Esophagus muscularis mucosa (tissue), 4 donors: ENCODE measurements around the gene HERC2. TPM values are rescaled to one million over a fixed set of nuclear protein-coding genes. Genes with fewer than 3 reads are reported as not detected.

Source experiments
- DNase-seq: peaks from one replicate; pipeline ENCODE4 v3.0.0-alpha.2; 2017; ENCODE audit errors: extremely low spot score
- H3K27ac ChIP-seq, 4 donors: fragments of 200-600 bp; sonication (generic); replicated peaks in 1 of 4; 1 replicate in 3 of 4; 2 replicates in 1 of 4; pipeline ENCODE4 v1.5.1; 2016 to 2019; ENCODE audit warnings: mild to moderate bottlenecking in 1 of 4
- H3K27me3 ChIP-seq, 4 donors: fragments of 200-600 bp; sonication (generic); one replicate each; pipeline versions ENCODE4 v1.5.1 to v1.6.0; 2016 to 2019
- H3K36me3 ChIP-seq, 4 donors: fragments of 200-600 bp; sonication (generic); one replicate each; pipeline ENCODE4 v1.5.1; 2016 to 2019
- H3K4me1 ChIP-seq, 4 donors: fragments of 200-600 bp; sonication (generic); one replicate each; pipeline ENCODE4 v1.5.1; 2016 to 2019
- H3K4me3 ChIP-seq, 4 donors: fragments of 200-600 bp; sonication (generic); 1 replicate in 2 of 4; 2 replicates in 2 of 4; pipeline ENCODE4 v1.5.1; 2016 to 2019; ENCODE audit warnings: mild to moderate bottlenecking in 4 of 4, moderate library complexity in 1 of 4
- H3K9me3 ChIP-seq, 4 donors: fragments of 200-600 bp; sonication (generic); 1 replicate in 3 of 4; 2 replicates in 1 of 4; pipeline ENCODE4 v1.5.1; 2016 to 2019
- CTCF ChIP-seq, 3 experiments: fragments of 200-600 bp in 2 of 3; fragments of 450-650 bp in 1 of 3; sonication (generic) in 2 of 3; IDR thresholded peaks; one replicate each; pipeline ENCODE4 v1.5.1; 2017 to 2019; ENCODE audit warnings: antibody characterized with exemption in 3 of 3, mild to moderate bottlenecking in 2 of 3, moderate library complexity in 1 of 3
- EP300 ChIP-seq: sonication (generic); formaldehyde crosslinking; IDR thresholded peaks from one replicate; pipeline ENCODE4 v1.6.1; 2017; ENCODE audit warnings: antibody characterized with exemption
- POLR2A ChIP-seq: fragments of 450-650 bp; IDR thresholded peaks from one replicate; pipeline ENCODE4 v1.6.1; 2017; ENCODE audit warnings: antibody characterized with exemption, moderate library complexity, mild to moderate bottlenecking, low read depth
- POLR2AphosphoS5 ChIP-seq, 2 donors: sonication (generic); formaldehyde crosslinking; IDR thresholded peaks; one replicate each; pipeline ENCODE4 v1.6.1; 2017; ENCODE audit warnings: antibody characterized with exemption in 2 of 2
- whole genome bisulfite sequencing: methylation state at CpG from one replicate; pipeline ENCODE4 v1.1.5; 2018; 5-methylcytosine and 5-hydroxymethylcytosine counted together
- intact Hi-C: fragments of 100-400 bp; cut with DNase I; formaldehyde crosslinking; loops from one replicate; pipeline ENCODE4 v1.15.1; 2023
- total RNA-seq, 4 donors: library from RNA; depleted of rRNA; stranded (reverse); fragments of >200 nt; gene quantifications; one replicate each; pipeline versions ENCODE4 v1.1.0 to v1.2.1, GENCODE V29; 2016

Gene HERC2
- total RNA-seq, 4 donors from 2014 or later = 57.0 to 96.3 (median 66.0) TPM

DNA sequence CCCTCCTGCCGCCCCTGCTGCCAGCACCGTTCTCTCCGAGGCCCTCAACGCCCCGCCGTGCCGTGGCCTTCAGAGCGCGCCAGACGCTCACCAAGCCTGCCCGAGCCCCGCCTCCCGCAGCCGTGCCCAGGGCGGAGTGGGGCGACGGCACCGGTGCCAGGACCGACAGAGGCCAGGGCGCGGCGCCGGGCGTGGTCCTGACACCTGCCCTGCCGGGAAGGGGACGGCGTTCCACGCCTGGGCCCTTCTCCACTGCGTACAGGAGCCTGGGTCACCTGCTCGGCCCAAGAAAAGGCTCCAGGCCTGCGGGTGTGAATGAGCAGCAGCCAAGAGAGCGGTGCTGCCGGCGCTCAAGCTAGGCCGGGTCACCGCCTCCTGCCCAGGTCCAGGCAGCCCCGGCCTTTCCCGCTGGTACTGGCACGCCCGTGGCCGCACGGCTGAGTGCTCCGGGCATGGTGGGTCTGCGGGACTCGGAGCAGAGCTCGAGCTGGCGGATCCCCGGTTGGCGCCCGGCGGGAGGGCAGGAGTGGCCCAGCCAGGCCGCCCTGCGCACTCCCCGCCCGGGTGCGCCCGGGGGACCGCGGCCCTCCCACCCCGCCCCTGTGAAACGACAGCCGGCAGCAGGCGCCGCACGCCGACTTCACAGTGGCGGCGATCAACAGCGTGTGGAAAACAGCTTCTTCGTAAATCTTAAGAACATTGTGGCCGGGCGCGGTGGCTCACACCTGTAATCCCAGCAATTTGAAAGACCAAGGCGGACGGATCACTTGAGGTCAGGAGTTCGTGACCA, 227.1 kb downstream of the HERC2 start:
- peaks cover 7 to 65% (median 33%) of the 10 kb centered on the region in 4 donors for H3K27me3 ChIP-seq
- H3K27ac ChIP-seq = peak overlapping the region in 3 of 4 donors; percentile 65 to 76 (median 73)
- no peaks in the 10 kb centered on the region for H3K36me3 ChIP-seq
- intact Hi-C loops = no loop called here
- H3K9me3 ChIP-seq = peaks cover 0 to 17% (median 10%) of the 10 kb centered on the region in 4 donors
- 24% methylated on average over 31 of the region's 76 CpGs for WGBS
- H3K4me1 ChIP-seq = peaks cover 26 to 51% (median 46%) of the 10 kb centered on the region in 4 donors
- TF ChIP-seq POLR2AphosphoS5 (IDR thresholded peaks at IDR 0.05) (no peak), EP300 (no peak), CTCF (IDR thresholded peaks at IDR 0.05) (no peak), POLR2A (no peak)
- peak overlapping the region; percentile 55 to 60 (median 56) for H3K4me3 ChIP-seq
- no peak for DNase-seq

- WGBS = 77% methylated on average over 16 of the region's 20 CpGs
- peaks cover 26 to 42% (median 39%) of the 10 kb centered on the region in 4 donors for H3K4me1 ChIP-seq
- TF ChIP-seq CTCF (IDR thresholded peaks at IDR 0.05) (no peak), POLR2AphosphoS5 (IDR thresholded peaks at IDR 0.05) (no peak)
- H3K4me3 ChIP-seq = peak overlapping the region in 2 of 4 donors; percentile 55 to 60
- peaks cover 0 to 17% (median 10%) of the 10 kb centered on the region in 4 donors for H3K9me3 ChIP-seq
- DNase-seq = no peak
- H3K27me3 ChIP-seq = peaks cover 7 to 55% (median 27%) of the 10 kb centered on the region in 4 donors
- no peaks in the 10 kb centered on the region for H3K36me3 ChIP-seq
- intact Hi-C loops = no loop called here
- no peak overlapping the region for H3K27ac ChIP-seq
These were observed 228.0 kb downstream of the HERC2 start for GRCh38 chr15:28093752-28094535.

GRCh38 chr15:28091313-28091712, 230.7 kb downstream of the HERC2 start:
- peaks cover 7 to 29% (median 19%) of the 10 kb centered on the region in 4 donors for H3K27me3 ChIP-seq
- DNase-seq = no peak
- intact Hi-C loops = no loop called here
- H3K4me3 ChIP-seq = no peak overlapping the region
- H3K4me1 ChIP-seq = peaks cover 21 to 23% (median 23%) of the 10 kb centered on the region in 4 donors
- no peak overlapping the region for H3K27ac ChIP-seq
- peaks cover 0 to 17% (median 10%) of the 10 kb centered on the region in 4 donors for H3K9me3 ChIP-seq
- TF ChIP-seq CTCF (IDR thresholded peaks at IDR 0.05) = no peak
- TF ChIP-seq POLR2A = no peak
- TF ChIP-seq POLR2AphosphoS5 (IDR thresholded peaks at IDR 0.05) = no peak
- TF ChIP-seq EP300 = no peak
- no peaks in the 10 kb centered on the region for H3K36me3 ChIP-seq
- 100% methylated on average over 2 of the region's 2 CpGs for WGBS

DNA sequence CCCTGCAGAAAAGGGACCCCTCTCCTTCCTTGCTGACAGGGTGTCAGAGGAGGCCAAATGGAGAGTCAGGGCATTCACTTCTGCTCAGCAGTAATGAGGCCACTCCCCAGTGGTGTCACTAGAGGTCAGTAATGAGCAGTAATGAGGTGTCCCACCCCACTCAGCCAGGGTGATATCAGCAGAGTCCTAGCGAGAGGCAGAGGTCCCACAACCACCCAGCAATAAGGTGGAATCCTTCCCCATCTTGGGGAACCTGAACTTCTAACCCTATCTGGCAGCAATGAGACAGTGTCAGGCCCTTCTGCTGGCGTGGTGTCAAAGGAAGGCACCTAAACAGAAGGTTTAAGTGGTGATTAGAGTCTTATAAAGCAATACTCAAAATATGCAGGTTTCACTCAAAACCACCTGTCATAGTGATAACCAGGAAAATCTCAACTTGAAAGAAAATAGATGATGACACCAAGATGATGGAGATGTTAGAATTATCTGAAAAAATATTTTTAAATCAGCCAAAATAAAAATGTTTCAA, 235.7 kb downstream of the HERC2 start:
- no peaks in the 10 kb centered on the region for H3K4me1 ChIP-seq
- 32% methylated on average over 2 of the region's 2 CpGs for WGBS
- no peak overlapping the region for H3K4me3 ChIP-seq
- H3K27me3 ChIP-seq = peaks cover 0 to 12% (median 0%) of the 10 kb centered on the region in 4 donors
- intact Hi-C loops = loop anchor here (5.0 kb wide), 1 partner anchor 36 kb away; no protein-coding TSS in a partner anchor
- no peaks in the 10 kb centered on the region for H3K36me3 ChIP-seq
- H3K27ac ChIP-seq = no peak overlapping the region
- H3K9me3 ChIP-seq = peaks cover 0 to 10% (median 5%) of the 10 kb centered on the region in 4 donors
- no peak for TF ChIP-seq POLR2A
- peak; percentile 57 to 70 (median 62) for TF ChIP-seq CTCF (IDR thresholded peaks at IDR 0.05)
- no peak for TF ChIP-seq POLR2AphosphoS5 (IDR thresholded peaks at IDR 0.05)
- no peak for TF ChIP-seq EP300
- DNase-seq = no peak
